ENCODE results near the gene PPP1R13B. TPM values are rescaled to one million over a fixed set of nuclear protein-coding genes. Genes with fewer than 3 reads are reported as not detected.

The PPP1R13B gene
- total RNA-seq, 1 experiment from 2014 or later: 19.0 TPM

GRCh38 chr14:103697603-103698379, 149.6 kb downstream of the PPP1R13B start:
- peaks cover 2% of the 10 kb centered on the region; the same call in 1 of the 2 replicates for H3K36me3 ChIP-seq (ENCODE audit: control insufficient read depth, insufficient read depth, low read length)
- POLR2A ChIA-PET: interaction anchor here (0.6 kb wide), 1 partner anchor 122 kb away, joined by 3 read pairs; no protein-coding TSS in a partner anchor
- no peak overlapping the region for H3K4me3 ChIP-seq (ENCODE audit: low read depth in 2 of 2, low read length in 2 of 2)
- DNase-seq (ENCODE audit: low read depth, low spot score) (no peak), ATAC-seq (no peak; the same call in 1 of the 2 replicates)
- intact Hi-C loops (cut with micrococcal nuclease; ENCODE audit: unreplicated experiment): no loop called here
- no peaks in the 10 kb centered on the region for H3K27me3 ChIP-seq (ENCODE audit: control insufficient read depth, insufficient read depth, low read length)
- H3K27ac ChIP-seq (ENCODE audit: low read length): peak overlapping the region; percentile 57; the same call in 1 of the 2 replicates
- no TSS peak for BruUV-seq (replicated peaks)
- H3K4me1 ChIP-seq (ENCODE audit: control insufficient read depth, insufficient read depth, low read length): peaks cover 38% of the 10 kb centered on the region
- TF ChIP-seq CTCF (IDR thresholded peaks at IDR 0.05) (no peak), SIN3A (IDR thresholded peaks at IDR 0.05; ENCODE audit: borderline replicate concordance, insufficient read depth, low read depth, low read length) (no peak), TCF7L2 (IDR thresholded peaks at IDR 0.05; ENCODE audit: low read depth, low read length) (no peak), POLR2AphosphoS5 (IDR thresholded peaks at IDR 0.05; ENCODE audit: low read depth, low read length) (no peak; the same call in 1 of the 2 replicates), REST (IDR thresholded peaks at IDR 0.05; ENCODE audit: insufficient read depth in 1 of 2, low read depth in 2 of 2, low read length in 1 of 2) (no peak)
- H3K9me3 ChIP-seq (ENCODE audit: control insufficient read depth, insufficient read depth, low read depth, low read length): no peaks in the 10 kb centered on the region
- in situ Hi-C loops (cut with HindIII; ENCODE audit: low pct_unique_long_range_greater_than_20kb, low sequenced_read_pairs): no loop called here
- CTCF ChIA-PET: no interaction called here

- CTCF ChIA-PET: no interaction called here
- ATAC-seq (no peak), DNase-seq (ENCODE audit: low read depth, low spot score) (no peak)
- BruUV-seq (replicated peaks): no TSS peak
- no peak overlapping the region for H3K4me3 ChIP-seq (ENCODE audit: low read depth in 2 of 2, low read length in 2 of 2)
- H3K27ac ChIP-seq (ENCODE audit: low read length): peak overlapping the region; percentile 57; the same call in 1 of the 2 replicates
- H3K36me3 ChIP-seq (ENCODE audit: control insufficient read depth, insufficient read depth, low read length): peaks cover 2% of the 10 kb centered on the region; the same call in 1 of the 2 replicates
- intact Hi-C loops (cut with micrococcal nuclease; ENCODE audit: unreplicated experiment) (no loop called here), in situ Hi-C loops (cut with HindIII; ENCODE audit: low pct_unique_long_range_greater_than_20kb, low sequenced_read_pairs) (no loop called here)
- POLR2A ChIA-PET: no interaction called here
- no peaks in the 10 kb centered on the region for H3K27me3 ChIP-seq (ENCODE audit: control insufficient read depth, insufficient read depth, low read length)
- peaks cover 38% of the 10 kb centered on the region for H3K4me1 ChIP-seq (ENCODE audit: control insufficient read depth, insufficient read depth, low read length)
- TF ChIP-seq TCF7L2 (IDR thresholded peaks at IDR 0.05; ENCODE audit: low read depth, low read length): no peak
- TF ChIP-seq REST (IDR thresholded peaks at IDR 0.05; ENCODE audit: insufficient read depth in 1 of 2, low read depth in 2 of 2, low read length in 1 of 2): no peak
- no peak for TF ChIP-seq SIN3A (IDR thresholded peaks at IDR 0.05; ENCODE audit: borderline replicate concordance, insufficient read depth, low read depth, low read length)
- TF ChIP-seq CTCF (IDR thresholded peaks at IDR 0.05): no peak
- no peak for TF ChIP-seq POLR2AphosphoS5 (IDR thresholded peaks at IDR 0.05; ENCODE audit: low read depth, low read length)
- H3K9me3 ChIP-seq (ENCODE audit: control insufficient read depth, insufficient read depth, low read depth, low read length): no peaks in the 10 kb centered on the region
These were observed 150.2 kb downstream of the PPP1R13B start for GRCh38 chr14:103697206-103697602.
